ENCODE results near the gene NDUFA6. TPM values are rescaled to one million over a fixed set of nuclear protein-coding genes. Genes with fewer than 3 reads are reported as not detected.
"Not testable (repeated sequence)": the region's sequence is repeated elsewhere in the genome, so short reads cannot be mapped to it uniquely, and the experiment has no call there.

The NDUFA6 gene
- total RNA-seq, 1 donor from 2014 or later, result 31.9 TPM

- ATAC-seq, result no peak
- no peak for DNase-seq (ENCODE audit: low spot score)
- intact Hi-C loops (cut with DNase I), result no loop called here
Observed at GRCh38 chr22:42116848-42117424, 26.4 kb upstream of the NDUFA6 start.

- intact Hi-C loops (cut with DNase I), result not testable (repeated sequence)
Observed at GRCh38 chr22:42115420-42115830, 24.9 kb upstream of the NDUFA6 start.

GRCh38 chr22:42114721-42115120, 24.1 kb upstream of the NDUFA6 start:
- no peak for ATAC-seq
- no peak for DNase-seq (ENCODE audit: low spot score)
- intact Hi-C loops (cut with DNase I), result no loop called here

More at GRCh38 chr22:42115420-42115830, 24.9 kb upstream of the NDUFA6 start:
- not testable (repeated sequence) for DNase-seq (ENCODE audit: low spot score); ATAC-seq

- ATAC-seq; intact Hi-C loops (cut with DNase I); DNase-seq (ENCODE audit: low spot score): not testable (repeated sequence)
Observed at GRCh38 chr22:42112793-42113192, 22.2 kb upstream of the NDUFA6 start.

- DNase-seq (ENCODE audit: low spot score) (no peak), ATAC-seq (no peak)
- intact Hi-C loops (cut with DNase I), result no loop called here
Observed at GRCh38 chr22:42111798-42112197, 21.2 kb upstream of the NDUFA6 start.

GRCh38 chr22:42108848-42109247, 18.3 kb upstream of the NDUFA6 start:
- DNase-seq (ENCODE audit: low spot score) (no peak), ATAC-seq (no peak)
- intact Hi-C loops (cut with DNase I), result no loop called here

- ATAC-seq; intact Hi-C loops (cut with DNase I); DNase-seq (ENCODE audit: low spot score): not testable (repeated sequence)
Observed at GRCh38 chr22:42104332-42104860, 13.8 kb upstream of the NDUFA6 start.

GRCh38 chr22:42101199-42101598, 10.6 kb upstream of the NDUFA6 start:
- DNase-seq (ENCODE audit: low spot score) (no peak), ATAC-seq (no peak)
- intact Hi-C loops (cut with DNase I), result no loop called here

- no peak for ATAC-seq
- no peak for DNase-seq (ENCODE audit: low spot score)
Observed at GRCh38 chr22:42091455-42091782, 847 bp upstream of the NDUFA6 start.

GRCh38 chr22:42086051-42086450, 4.5 kb downstream of the NDUFA6 start:
- no peak for DNase-seq (ENCODE audit: low spot score)
- intact Hi-C loops (cut with DNase I), result no loop called here
- no peak for ATAC-seq

More at GRCh38 chr22:42091455-42091782, 847 bp upstream of the NDUFA6 start:
- intact Hi-C loops (cut with DNase I), result loop anchor here (10.0 kb wide), 1 partner anchor 343 kb away; the partner anchor contains the start of gene NFAM1

GRCh38 chr22:42084874-42085273, 5.7 kb downstream of the NDUFA6 start:
- ATAC-seq (no peak), DNase-seq (ENCODE audit: low spot score) (peak; percentile 39)
- intact Hi-C loops (cut with DNase I), result no loop called here

GRCh38 chr22:42083119-42083518, 7.5 kb downstream of the NDUFA6 start:
- DNase-seq (ENCODE audit: low spot score), result peak; percentile 30
- ATAC-seq, result no peak
- intact Hi-C loops (cut with DNase I), result no loop called here

GRCh38 chr22:42080287-42080686, 10.3 kb downstream of the NDUFA6 start:
- DNase-seq (ENCODE audit: low spot score) (peak; percentile 61), ATAC-seq (peak; percentile 5)
- intact Hi-C loops (cut with DNase I), result no loop called here

- peak; percentile 94 for ATAC-seq
- intact Hi-C loops (cut with DNase I), result no loop called here
- peak; percentile 100 for DNase-seq (ENCODE audit: low spot score)
Observed at GRCh38 chr22:42079319-42080251, 11.0 kb downstream of the NDUFA6 start, which contains the start of gene SMDT1. Gene SMDT1 (plus strand): TSS chr22:42079700. CDS start chr22:42079769, 69 bp downstream.

- intact Hi-C loops (cut with DNase I), result no loop called here
- ATAC-seq (peak; percentile 31), DNase-seq (ENCODE audit: low spot score) (no peak)
Observed at GRCh38 chr22:42078469-42079318, 11.9 kb downstream of the NDUFA6 start.

- intact Hi-C loops (cut with DNase I), result no loop called here
- ATAC-seq (no peak), DNase-seq (ENCODE audit: low spot score) (peak; percentile 59)
Observed at GRCh38 chr22:42077486-42078125, 13.0 kb downstream of the NDUFA6 start.

GRCh38 chr22:42076764-42077485, 13.6 kb downstream of the NDUFA6 start:
- ATAC-seq (no peak), DNase-seq (ENCODE audit: low spot score) (peak; percentile 64)
- intact Hi-C loops (cut with DNase I), result no loop called here
